Mucosa of stomach (tissue), 1 donor: ENCODE measurements around the gene IRF4.
"Not testable (repeated sequence)": the region's sequence is repeated elsewhere in the genome, so short reads cannot be mapped to it uniquely, and the experiment has no call there.

ENCODE experiments used
- H3K27me3 ChIP-seq: one replicate; pipeline ENCODE4 v1.7.0; 2013; ENCODE audit warnings: mild to moderate bottlenecking, low read length; ENCODE audit not compliant: control insufficient read depth, insufficient read depth
- H3K36me3 ChIP-seq: one replicate; pipeline ENCODE4 v1.7.0; 2013; ENCODE audit warnings: low read length; ENCODE audit not compliant: control insufficient read depth, insufficient read depth
- H3K4me1 ChIP-seq: one replicate; pipeline ENCODE4 v1.7.0; 2013; ENCODE audit warnings: mild to moderate bottlenecking, low read length; ENCODE audit not compliant: control insufficient read depth, insufficient read depth
- H3K4me3 ChIP-seq: one replicate; pipeline ENCODE4 v1.7.0; 2013; ENCODE audit warnings: low read length
- H3K9ac ChIP-seq: one replicate; pipeline ENCODE4 v1.7.0; 2013; ENCODE audit warnings: mild to moderate bottlenecking, low read length, moderate library complexity
- H3K9me3 ChIP-seq: one replicate; pipeline ENCODE4 v1.7.0; 2013; ENCODE audit warnings: mild to moderate bottlenecking, low read length, moderate library complexity; ENCODE audit not compliant: control insufficient read depth
- donor health status: Pancreatic carcinoma.

IRF4 gene

GRCh38 chr6:373773-374724 is 17.5 kb upstream of the IRF4 start:
- no peaks in the 10 kb centered on the region for H3K9me3 ChIP-seq
- no peaks in the 10 kb centered on the region for H3K36me3 ChIP-seq
- peaks cover 26% of the 10 kb centered on the region for H3K27me3 ChIP-seq
- no peak overlapping the region for H3K9ac ChIP-seq
- no peaks in the 10 kb centered on the region for H3K4me1 ChIP-seq
- no peak overlapping the region for H3K4me3 ChIP-seq

GRCh38 chr6:374956-375355 is 16.6 kb upstream of the IRF4 start:
- Histone ChIP-seq H3K4me1 (no peaks in the 10 kb centered on the region), H3K36me3 (no peaks in the 10 kb centered on the region), H3K4me3 (no peak overlapping the region), H3K9me3 (no peaks in the 10 kb centered on the region), H3K9ac (no peak overlapping the region), H3K27me3 (peaks cover 34% of the 10 kb centered on the region)

- H3K27me3 ChIP-seq: peaks cover 41% of the 10 kb centered on the region
- no peak overlapping the region for H3K9ac ChIP-seq
- H3K9me3 ChIP-seq: no peaks in the 10 kb centered on the region
- no peaks in the 10 kb centered on the region for H3K4me1 ChIP-seq
- no peak overlapping the region for H3K4me3 ChIP-seq
- H3K36me3 ChIP-seq: no peaks in the 10 kb centered on the region
Observed at GRCh38 chr6:376827-377640, 14.5 kb upstream of the IRF4 start.

- not testable (repeated sequence) for H3K4me3 ChIP-seq, H3K9me3 ChIP-seq, H3K36me3 ChIP-seq, H3K4me1 ChIP-seq, H3K9ac ChIP-seq
- peaks cover 36% of the 10 kb centered on the region for H3K27me3 ChIP-seq
Observed at GRCh38 chr6:377641-378020, 13.9 kb upstream of the IRF4 start.

- Histone ChIP-seq H3K27me3 (peaks cover 34% of the 10 kb centered on the region), H3K9ac (no peak overlapping the region), H3K36me3 (no peaks in the 10 kb centered on the region), H3K4me3 (no peak overlapping the region), H3K4me1 (no peaks in the 10 kb centered on the region), H3K9me3 (no peaks in the 10 kb centered on the region)
Observed at GRCh38 chr6:378090-378957, 13.2 kb upstream of the IRF4 start.

- no peaks in the 10 kb centered on the region for H3K36me3 ChIP-seq
- H3K9ac ChIP-seq: no peak overlapping the region
- H3K4me1 ChIP-seq: no peaks in the 10 kb centered on the region
- no peaks in the 10 kb centered on the region for H3K9me3 ChIP-seq
- peaks cover 30% of the 10 kb centered on the region for H3K27me3 ChIP-seq
- H3K4me3 ChIP-seq: no peak overlapping the region
Observed at GRCh38 chr6:378958-379409, 12.6 kb upstream of the IRF4 start.

GRCh38 chr6:379410-380181 is 12.0 kb upstream of the IRF4 start:
- no peaks in the 10 kb centered on the region for H3K36me3 ChIP-seq
- H3K9me3 ChIP-seq: no peaks in the 10 kb centered on the region
- peaks cover 34% of the 10 kb centered on the region for H3K27me3 ChIP-seq
- no peak overlapping the region for H3K4me3 ChIP-seq
- H3K9ac ChIP-seq: no peak overlapping the region
- no peaks in the 10 kb centered on the region for H3K4me1 ChIP-seq

- peaks cover 32% of the 10 kb centered on the region for H3K27me3 ChIP-seq
- no peak overlapping the region for H3K9ac ChIP-seq
- no peaks in the 10 kb centered on the region for H3K4me1 ChIP-seq
- no peaks in the 10 kb centered on the region for H3K9me3 ChIP-seq
- H3K36me3 ChIP-seq: no peaks in the 10 kb centered on the region
- no peak overlapping the region for H3K4me3 ChIP-seq
Observed at GRCh38 chr6:380234-381218, 11.0 kb upstream of the IRF4 start.

GRCh38 chr6:381742-382461 is 9.7 kb upstream of the IRF4 start:
- Histone ChIP-seq H3K36me3 (no peaks in the 10 kb centered on the region), H3K4me1 (no peaks in the 10 kb centered on the region), H3K27me3 (peaks cover 37% of the 10 kb centered on the region), H3K9ac (no peak overlapping the region), H3K4me3 (no peak overlapping the region), H3K9me3 (no peaks in the 10 kb centered on the region)
